ENCODE data around the gene VPS8. TPM values are rescaled to one million over a fixed set of nuclear protein-coding genes. Genes with fewer than 3 reads are reported as not detected.

VPS8 gene
- total RNA-seq = 38.1 and 62.2 TPM in 2 replicates

DNA sequence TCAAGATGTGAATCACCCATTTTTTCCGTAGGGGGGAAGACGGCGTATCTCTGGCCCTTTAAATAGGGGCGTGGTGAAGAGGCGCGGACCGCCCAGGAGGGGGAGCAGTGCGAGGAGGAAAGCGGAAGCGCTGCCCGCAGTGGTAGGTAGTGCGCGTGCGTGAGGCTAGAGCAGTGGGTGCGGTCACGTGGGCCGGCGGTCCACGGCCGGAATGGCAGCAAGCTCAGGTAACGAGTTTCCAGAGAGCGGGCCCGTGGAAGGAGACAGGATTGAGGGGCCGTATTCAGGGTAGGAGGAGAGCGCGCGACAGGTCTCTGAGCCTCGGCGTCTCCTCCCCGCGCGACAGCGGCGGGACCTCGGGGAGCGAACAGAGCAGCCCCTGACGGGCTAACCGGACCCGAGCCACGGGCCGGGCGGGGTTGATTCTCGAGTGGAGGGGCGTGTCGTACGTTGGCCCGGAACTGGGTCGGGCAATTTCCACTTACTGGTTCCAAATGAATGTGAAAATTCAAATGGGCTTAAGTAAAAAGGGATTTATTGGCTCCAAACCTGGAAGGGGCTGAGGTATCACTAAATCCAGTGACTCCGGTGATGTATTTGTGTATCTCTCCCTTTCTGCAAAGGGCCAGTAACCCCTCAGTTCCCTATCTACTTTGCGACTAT, at the start of gene VPS8:
TSS of gene VPS8 (plus strand) at position 168 of the 663 bp plus-strand sequence. CDS start 12,467 bp downstream, outside the sequence.
- DNase-seq (ENCODE audit: low read depth, low spot score) = peak; percentile 76

GRCh38 chr3:184764191-184764590, 47.8 kb upstream of the VPS8 start:
- DNase-seq (ENCODE audit: low read depth, low spot score) = no peak

GRCh38 chr3:184765047-184765729, 46.8 kb upstream of the VPS8 start:
- no peak for DNase-seq (ENCODE audit: low read depth, low spot score)

DNA sequence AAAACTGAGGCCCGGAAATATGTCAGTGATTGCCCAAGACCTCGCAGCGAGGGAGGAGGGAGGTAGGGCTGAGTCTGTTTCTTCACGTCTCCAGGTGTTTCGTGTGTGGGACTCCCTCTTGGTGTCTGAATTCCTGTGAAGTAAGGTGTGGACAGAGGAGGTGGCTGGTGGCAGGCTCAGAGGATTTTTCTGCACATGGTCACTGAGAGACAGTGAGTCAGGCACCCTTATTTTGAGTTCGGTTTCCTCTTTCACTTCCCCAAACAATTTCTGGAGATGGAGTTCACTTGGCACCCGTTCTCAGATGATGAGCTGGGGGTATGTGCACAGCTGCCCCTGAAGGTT, 46.3 kb upstream of the VPS8 start:
- DNase-seq (ENCODE audit: low read depth, low spot score) = no peak

DNA sequence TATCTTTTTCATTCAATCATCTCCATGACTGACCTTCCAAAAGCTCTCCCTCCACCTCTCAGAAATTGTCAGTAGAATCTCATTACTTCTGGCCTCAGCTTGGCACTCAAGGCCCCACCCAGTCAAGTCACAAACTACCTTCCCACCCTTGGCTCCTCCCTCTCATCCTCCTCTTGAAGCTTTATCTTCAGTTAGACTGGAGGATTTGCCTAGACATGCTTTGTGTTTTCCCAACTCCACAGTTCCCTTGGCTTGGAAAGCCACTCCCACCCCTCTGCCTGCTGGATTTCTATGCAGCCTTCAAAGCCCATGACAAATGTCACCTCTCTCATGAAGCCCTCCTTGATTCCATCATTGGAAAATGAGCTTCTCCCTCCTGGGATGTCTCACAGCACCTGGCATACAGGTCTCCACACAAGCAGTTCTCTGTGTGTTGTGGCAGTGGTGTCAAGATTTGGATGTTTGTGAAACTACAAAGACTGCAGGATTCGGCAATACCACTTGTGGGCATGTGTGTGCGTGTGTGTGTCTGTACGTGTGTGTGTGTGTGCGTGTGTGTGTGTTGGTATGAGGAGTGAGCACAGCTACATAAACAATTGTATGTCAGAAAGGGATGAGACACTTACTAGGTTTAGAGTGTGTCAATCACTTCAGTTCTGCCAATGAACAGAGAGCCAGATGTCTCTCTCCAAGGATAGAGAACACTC, 45.3 kb upstream of the VPS8 start:
- no peak for DNase-seq (ENCODE audit: low read depth, low spot score)

DNA sequence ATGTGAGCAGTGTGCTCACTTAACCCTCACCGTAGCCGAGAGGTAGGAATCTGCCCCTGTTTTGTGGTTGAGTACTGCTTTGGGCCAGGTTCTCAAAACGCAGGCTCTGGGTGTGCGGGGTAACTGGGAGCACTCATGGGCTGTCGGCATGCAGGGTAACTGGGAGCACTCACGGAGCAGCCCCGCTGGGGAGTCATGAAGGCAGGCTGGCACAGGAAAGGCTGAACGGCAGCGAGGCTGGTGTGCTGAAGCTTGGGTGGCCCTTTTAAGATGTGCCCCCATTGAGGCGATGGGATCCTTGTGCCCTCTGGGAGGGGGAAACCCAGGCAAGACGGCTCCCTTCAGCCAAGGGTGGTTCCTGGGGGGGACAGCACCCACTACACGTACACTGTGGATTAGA, 44.6 kb upstream of the VPS8 start:
- no peak for DNase-seq (ENCODE audit: low read depth, low spot score)

DNA sequence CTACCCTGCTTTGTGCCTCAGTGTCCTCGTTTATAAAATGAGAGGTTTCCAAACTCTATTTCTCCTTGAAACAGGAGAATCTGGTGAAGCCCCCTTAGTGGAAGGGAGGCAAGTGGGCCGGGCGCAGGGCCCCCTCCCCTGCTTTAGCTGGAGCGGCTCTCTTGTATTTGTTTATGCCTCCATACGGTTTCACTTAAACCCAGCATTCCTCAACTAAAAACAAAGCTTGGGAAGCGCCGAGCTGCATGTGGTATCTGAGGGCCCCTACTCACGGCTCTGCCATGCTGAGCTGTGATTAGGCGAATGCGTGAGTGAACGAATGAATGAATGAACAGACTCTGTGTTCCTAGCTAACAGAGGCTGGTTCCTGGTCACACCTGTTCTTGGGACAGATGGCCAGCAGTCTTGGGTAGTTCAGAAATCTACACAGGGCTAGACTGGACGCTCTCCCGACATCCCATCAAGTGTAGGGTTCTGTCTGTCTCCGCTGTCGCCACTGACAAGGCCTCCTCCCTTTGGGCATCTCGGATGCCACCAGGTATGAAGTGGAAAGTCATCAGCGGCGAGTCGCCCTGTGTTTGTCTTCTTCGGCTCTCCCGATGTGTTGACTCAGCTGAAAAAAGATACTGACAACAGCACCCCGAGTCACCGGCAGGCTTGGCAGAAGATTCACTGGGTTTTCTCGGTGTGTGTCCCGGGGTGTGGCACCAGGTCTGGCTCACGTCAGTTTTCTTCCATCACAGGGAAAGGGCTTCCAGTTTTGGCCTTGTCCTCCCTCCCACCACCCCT, 42.4 kb upstream of the VPS8 start:
- no peak for DNase-seq (ENCODE audit: low read depth, low spot score)

DNA sequence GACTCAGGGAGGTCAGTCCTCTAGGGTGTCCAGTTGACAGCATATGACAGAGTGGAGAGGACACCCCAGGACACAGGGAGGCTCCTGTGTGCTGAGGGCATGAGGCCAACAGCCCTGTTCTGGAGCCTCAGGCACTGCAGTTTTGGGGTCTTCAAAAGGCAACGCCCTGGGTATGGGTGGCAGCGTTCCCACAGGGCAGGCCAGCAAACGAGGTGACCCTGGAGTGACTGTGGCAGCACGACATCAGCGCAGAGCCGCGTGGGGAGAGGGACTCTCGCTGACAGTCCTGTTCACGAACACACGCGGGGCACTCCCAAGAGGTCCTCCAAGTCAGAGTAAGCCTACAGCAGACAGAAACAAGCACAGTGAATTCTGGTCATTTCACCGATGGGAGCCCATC, 41.4 kb upstream of the VPS8 start:
- DNase-seq (ENCODE audit: low read depth, low spot score) = no peak

DNA sequence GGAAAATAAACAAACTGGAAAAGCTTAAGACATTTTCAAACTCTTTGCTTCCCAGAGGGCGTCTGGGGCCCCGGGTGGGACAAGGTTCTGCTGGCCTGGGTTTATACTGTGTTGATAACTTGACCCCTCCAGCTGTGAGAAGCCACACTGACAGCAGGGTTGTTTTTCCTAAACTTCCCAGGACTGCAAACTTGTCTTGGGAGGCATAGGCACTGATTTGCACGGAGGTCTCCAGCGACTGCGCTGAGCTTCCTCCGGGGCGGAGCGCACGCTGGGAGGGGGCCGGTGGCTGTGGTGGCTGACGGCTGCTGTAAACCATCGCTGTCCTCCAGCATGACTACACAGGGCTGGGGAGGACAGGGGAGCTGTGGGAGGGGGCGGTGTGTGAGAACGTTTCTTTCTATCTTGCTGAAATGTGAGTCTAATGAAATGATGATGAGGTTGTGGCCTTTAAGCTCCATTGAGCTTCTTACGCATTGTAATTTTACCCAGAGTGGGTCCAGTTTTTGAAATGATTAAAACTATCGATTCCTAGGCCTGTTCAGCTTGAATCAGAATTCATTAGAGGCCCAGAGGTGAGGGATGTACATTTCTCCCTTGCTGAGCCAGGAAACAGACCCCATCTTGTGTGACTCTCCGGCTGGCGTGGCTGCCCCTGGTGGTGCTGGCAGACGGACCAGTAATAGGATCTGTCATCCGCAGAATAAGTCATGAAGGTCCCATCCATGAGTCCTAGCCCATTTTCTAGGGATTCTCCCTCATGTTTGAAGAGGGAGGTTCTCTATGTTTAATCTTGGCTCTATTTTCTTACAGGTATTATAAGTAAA, 40.5 kb upstream of the VPS8 start:
- DNase-seq (ENCODE audit: low read depth, low spot score) = no peak

DNA sequence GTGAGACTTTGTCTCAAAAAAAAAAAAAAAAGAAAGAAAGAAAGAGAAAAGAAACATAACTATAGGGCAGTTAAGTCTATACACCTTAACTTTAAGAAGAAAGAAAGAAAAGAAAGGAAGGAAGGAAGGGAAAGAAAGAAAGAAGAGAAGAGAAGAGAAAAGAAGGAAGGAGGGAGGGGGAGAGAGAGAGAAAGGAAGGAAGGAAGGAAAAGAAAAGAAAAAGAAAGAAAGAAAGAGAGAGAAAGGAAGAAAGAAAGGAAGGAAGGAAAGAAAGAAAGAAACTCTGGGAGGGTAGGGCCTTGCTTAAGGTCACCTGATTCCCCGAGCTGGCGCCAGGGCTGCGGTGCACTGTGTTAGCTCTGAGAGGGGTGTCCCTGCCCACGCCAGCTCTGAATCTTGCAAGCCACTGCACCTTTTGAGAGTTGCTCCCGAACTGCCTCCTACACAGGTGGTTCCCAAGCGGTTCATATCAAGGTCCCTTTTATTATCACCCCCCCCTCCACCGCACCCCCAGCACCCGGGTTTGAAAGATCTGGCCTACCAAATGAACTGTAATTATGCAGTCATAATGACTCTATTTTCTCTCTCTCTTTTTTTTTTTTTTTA, 39.2 kb upstream of the VPS8 start:
- no peak for DNase-seq (ENCODE audit: low read depth, low spot score)

DNA sequence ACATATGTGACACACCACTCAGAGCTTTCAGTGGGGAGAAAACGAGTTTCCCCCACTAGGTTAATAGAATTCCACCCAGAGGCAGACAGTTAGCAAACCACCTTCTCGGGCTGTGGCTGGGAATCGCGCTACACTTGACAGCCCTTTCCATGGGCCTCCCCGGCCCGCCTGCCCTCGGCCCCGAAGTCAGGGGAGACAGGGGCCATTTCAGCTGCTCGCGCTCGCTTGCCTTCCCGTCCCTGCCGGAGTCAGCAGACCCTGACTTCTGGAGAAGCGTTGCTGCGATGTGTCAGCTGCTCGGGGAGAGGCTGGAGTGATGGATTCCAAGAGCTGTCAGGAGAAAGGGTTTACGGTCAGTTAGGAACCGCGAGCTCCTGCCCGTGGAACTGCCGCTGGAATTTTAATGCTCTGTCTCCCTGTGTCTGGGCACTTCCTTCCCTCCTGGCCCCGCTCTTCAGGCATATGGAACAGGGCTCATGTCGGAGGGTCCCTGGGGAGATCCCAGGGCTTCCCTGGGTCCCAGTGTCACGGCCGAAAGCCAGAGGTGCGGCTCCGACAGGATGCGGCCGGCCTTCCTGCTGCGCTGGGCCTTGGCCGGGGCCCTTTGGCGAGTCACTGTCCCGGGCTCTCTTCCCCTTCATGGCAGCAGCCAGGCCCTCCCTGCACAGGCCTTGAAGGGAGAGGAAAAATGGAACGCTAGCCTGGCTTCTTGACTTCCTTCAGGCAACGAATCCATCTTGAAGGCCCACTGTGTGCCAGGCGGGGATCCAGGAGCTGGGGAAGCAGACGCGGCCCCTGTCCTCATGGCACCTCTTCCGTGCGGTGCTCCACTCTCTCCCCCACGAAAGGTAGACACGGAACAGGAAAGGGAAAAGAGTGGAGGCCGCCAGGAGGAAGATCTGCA, 38.4 kb upstream of the VPS8 start:
- DNase-seq (ENCODE audit: low read depth, low spot score) = no peak

- no peak for DNase-seq (ENCODE audit: low read depth, low spot score)
These were observed 35.0 kb upstream of the VPS8 start for GRCh38 chr3:184776916-184777315.

DNA sequence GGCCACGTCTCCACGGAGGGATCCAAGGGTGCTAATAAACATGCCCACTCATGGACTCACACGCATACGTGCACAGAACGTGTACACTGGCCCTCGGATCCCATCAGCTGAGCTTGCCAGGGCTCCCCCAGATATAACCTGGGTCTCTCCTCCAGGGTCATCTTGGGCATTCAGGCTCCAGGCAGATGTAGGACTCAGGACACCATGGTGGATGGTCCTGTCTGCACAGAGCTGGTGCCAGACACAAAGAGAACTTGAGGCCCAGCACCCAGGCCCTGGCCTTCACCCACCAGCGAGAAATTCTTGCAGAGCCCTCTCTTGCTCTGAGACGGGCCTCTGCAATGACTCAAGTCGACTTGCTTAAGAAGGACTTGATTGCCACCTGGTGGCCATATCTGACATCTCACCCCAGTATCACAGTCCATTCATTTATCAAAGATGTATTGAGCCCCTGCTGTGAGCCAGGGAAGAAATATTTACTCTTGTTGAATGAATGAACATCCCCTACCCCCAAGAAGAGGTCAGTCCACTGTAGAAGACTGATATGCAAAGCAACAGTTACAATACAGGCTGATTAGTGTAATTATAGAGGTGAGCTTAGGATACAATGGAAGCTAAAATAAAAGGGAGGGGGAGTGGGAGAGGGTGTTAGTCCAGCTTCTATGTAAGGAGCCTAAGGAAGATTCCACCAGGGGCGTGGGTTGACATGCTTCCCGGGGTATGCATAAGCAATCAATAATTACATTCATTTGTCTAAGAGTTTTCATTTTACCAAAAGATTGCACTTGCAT, 34.2 kb upstream of the VPS8 start:
- peak; percentile 83 for DNase-seq (ENCODE audit: low read depth, low spot score)

DNA sequence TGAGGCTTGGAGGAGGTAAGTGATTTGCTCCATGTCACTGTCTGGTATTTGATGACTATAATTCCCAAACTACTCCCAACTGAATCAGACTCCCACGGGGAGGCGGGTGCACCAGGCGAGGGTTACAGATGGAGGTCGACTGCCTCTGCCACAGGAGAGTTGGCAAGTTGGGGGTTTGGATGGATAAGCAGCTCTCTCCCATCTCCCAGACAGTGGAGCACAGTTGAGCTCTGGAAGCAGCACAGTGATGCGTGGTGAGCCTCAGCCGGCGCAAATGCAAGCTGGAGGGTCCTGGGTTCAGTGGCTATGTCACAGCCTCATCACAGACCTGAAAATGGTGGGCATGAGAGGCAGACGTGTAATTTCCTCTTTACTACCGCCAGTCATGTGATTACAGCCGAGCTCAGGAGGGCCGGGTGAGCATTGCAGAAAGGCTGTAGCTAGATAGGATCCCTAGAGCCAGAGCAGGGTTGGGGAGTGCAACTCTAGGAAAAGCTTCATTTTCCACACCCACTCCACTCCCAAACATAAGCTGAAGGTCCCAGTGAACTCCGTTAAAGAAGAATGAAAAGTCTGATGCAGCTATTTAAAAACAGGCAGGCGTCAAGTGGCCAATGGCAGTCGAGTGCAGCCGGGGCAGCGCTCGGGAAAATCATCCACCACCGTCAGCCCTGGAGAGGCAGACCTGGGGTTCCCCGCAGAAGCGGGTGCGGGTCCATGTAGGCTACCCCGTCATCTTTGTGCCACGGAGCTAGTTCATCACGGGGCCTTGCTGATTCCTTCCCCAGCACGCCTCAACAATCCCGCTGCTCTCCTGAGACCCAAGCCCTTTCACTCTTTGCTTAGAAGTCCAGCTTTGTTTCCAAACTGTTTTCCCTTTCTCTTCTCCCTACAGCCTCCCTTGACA, 33.3 kb upstream of the VPS8 start:
- DNase-seq (ENCODE audit: low read depth, low spot score) = no peak

DNA sequence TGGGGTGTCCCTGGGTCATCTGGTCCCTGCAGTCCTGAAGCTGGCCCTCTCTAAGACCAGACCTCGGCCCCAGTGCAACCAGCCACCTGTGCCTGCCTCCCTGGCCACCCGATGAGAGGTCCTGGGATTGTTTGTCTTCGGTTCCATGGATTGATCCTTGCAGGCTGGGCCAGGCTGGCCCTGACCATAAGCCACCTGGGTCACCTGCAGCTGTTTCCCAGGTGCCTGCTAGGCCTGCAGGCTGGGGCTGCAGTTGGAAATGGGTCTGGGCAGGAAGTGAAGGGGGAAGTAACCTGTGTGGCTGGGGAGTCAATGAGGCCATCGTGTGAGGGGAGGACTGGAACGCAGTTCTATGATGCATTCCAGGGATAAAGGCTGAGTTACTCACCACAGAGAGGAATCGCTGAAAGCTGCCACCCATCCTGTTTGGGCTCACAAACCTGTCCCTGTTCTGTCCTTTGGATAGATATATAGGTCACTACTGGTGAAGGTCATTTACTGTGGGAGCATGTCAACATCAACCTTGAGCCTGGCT, 30.9 kb upstream of the VPS8 start:
- no peak for DNase-seq (ENCODE audit: low read depth, low spot score)

DNA sequence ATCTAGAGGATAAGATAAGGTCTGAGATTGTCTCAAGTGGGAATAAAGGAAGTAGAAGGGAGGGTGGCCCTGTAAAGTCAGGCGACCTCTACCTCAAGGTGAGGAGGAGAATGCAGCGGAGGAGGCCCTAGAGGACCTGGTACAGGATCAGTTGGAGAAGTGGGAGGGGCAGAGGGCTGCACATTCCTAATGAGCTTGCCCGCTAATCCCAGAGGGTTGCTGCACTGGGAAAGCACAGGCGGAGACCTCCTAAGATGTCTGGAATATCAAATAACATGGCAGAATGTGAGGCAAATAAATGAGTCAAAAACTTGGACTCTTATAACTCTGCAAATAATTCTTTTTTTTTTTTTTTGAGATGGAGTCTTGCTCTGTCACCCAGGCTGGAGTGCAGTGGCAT, 30.2 kb upstream of the VPS8 start:
- DNase-seq (ENCODE audit: low read depth, low spot score) = no peak

GRCh38 chr3:184783319-184783718, 28.6 kb upstream of the VPS8 start:
- no peak for DNase-seq (ENCODE audit: low read depth, low spot score)

All from pulmonary artery endothelial cell (primary cell).